IPS-NIHi7 (cell line): ENCODE results near the gene NDRG3.
A peak's percentile ranks its signal among the peaks of the same experiment; 100 is the strongest.
"Not testable (repeated sequence)": the region's sequence is repeated elsewhere in the genome, so short reads cannot be mapped to it uniquely, and the experiment has no call there.

Source experiments
- DNase-seq: peaks from one replicate; pipeline ENCODE4 v3.0.0; 2012; ENCODE audit warnings: mixed read lengths; ENCODE audit errors: extremely low spot score

Gene NDRG3

DNA sequence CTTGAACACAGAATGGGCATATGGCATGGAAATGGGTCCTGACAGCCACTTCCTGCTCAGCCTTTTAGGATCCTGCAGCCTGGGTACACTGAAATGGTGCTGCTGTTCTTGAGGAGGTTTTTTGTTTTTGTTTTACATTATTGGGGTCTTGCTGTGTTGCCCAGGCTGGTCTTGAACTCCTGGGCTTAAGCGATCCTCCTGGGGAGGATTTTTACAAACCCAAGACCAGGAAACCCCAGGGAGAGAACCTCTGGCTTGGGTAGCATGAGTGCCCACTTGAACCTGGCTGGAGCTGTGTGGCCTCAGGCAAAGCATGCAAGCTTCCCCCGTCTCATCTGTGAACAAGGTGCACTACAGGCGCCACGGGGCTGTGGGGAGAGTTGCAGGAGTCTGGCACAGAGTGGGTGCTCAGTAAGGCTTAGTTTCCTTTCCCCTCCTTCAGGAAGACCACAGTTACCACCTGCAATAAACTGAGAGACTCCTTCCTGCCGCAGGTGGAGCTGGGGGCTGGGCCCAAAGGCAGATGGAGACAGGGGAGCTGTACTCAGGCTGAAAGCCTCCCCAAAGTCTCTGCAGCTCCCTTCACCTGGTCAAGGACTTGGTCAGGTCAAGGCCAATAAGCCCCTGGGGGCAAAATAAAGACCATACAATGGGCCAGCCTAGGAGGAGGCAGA is 101.7 kb downstream of the NDRG3 start:
- DNase-seq = no peak

DNA sequence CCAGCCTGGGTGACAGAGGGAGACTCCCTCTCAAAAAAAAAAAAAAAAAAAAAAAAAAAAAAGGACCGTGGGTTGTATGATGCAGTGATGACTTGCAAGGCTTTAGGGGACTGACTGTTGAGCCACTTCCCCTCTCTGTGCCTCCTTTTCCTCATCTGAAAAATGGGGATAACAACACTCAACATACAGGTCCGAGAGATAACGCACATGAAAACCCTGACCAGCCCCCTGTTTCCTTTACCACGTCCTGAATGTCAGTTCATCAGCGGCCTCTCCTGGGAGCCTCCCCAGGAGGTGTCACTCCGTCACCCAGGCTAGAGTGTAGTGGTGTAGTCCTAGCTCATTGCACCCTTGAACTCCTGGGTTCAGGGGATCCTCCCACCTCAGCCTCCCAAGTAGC is 103.8 kb downstream of the NDRG3 start:
- DNase-seq = no peak

DNA sequence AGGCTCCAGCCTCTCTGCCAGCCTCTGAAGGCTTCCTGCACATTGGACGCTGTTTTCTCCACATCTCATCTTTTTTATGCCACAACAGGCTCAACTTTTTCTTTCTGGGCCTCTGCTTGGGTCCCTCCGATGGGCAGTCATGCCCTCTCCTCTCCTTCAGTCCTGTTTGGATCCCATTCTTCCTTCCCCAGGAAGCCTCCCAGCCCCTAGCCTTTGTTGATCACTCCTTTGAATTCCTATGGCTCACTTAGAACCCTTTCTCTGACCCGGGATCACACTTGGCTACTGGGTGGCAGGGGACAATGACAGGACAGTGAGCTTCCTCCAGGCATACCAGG is 104.4 kb downstream of the NDRG3 start:
- no peak for DNase-seq

DNA sequence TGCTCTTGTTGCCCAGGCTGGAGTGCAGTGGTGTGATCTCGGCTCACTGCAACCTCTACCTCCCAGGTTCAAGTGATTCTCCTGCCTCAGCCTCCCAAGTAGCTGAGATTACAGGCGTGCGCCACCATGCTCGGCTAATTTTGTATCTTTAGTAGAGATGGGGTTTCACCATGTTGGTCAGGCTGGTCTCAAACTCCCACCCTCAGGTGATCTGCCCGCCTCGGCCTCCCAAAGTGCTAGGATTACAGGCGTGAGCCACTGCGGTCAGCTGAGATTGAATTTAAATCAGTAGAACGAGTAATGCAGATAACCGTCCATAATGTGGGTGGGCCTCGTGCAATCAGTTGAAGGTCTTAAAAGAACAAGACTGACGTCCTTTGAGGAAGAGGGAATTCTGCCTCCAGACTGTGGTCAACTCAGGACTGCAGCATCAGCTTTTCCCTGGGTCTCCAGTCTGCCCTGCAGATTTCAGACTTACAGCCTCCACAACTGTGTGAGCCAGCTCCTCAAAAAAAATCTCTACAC is 107.0 kb downstream of the NDRG3 start:
- DNase-seq = not testable (repeated sequence)

DNA sequence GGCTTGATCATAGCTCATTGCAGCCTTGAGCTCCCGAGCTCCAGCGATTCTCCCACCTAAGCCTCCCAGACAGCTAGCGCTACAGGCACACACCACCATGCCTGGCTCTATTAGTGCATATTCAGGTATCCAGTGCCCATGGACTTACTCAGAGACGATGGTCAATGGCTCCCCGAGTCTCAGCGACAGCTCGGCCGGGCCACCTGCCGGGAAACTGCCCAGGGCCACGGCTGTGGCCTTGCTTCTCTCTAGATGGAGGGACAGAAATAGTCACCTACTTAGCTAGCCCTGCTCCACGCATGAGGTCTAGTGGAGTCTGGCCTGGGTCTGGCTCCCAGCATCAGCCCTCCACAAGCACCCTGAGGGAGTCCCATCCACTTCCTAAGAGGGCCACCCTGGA is 111.5 kb downstream of the NDRG3 start:
- DNase-seq = no peak

DNA sequence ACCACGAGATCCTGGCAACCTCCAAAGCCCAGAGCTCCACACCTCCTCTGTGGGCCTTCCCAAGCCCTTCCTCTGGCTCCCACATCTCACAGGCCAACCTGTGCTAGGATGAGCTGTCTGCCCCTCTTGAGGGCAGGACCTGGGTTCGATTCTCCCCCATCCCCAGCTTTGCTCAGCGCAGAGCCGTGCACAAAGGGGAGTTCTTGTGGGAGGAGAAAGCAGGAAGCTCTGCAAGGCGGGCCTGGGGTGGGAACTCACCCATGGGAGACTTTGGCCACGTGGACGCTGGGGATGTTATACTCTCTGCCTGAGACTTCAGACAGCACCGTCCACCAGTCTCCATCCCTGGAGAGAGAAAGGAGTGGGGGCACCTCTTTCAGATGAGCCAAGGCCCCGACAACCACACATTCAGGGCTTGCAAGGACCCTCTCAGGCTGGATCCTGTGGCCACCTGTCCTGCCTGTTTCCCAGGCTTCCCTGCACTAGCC is 112.6 kb downstream of the NDRG3 start:
- DNase-seq = no peak

DNA sequence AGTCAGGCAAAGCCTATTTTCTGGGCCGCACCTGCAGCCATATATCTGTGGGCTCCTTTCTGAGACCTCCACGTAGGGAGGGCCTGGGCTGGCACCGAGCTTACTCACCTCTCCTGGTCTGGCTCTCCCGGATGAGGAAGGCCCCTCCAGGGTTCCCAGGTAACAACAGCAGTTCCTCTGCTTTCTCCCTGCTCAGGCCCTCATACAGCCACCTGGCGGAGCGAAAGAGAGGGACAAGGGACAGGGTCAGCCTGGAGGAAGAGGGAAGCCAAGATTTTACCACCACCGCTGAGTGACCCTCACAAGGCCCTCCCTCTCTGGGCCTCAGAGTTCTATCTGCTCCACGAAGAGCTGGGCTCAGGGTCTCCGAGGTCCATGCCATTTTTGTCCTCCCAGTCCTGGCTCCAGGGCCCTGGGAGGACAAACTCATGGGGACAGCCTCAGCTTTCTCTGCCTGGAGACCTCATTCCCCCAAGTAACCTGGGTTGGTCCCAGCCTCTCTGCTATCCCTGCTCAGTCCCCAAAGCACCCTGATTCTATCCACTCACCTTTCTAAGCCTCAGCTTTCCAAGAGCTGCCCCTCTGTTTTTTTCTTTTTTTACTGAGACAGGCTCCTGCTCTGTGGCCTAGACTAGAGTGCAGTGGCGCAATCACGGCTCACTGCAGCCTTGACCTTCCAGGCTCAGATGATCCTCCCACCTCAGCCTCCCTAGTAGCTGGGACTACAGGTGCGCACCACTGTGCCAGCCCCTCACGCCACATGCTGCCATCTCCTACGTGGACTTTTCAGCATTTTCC is 113.2 kb downstream of the NDRG3 start:
- DNase-seq = peak; percentile 77

DNA sequence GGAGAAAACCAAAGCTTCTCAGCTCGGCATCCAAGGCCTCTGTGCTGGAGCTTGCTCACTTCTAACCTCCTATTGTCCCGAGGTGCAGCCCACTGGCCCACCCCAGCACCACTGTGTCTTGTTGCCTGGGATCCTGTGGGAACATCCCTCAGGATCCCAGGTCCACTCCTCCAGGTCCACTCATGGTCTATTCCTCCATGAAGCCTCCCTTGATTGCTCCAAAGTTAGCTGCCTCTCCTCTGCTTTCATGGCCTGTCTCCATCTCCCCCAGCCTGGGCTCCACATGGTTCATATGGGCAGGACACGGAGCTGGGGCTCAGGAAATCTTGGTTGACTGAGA is 113.8 kb downstream of the NDRG3 start:
- no peak for DNase-seq

DNA sequence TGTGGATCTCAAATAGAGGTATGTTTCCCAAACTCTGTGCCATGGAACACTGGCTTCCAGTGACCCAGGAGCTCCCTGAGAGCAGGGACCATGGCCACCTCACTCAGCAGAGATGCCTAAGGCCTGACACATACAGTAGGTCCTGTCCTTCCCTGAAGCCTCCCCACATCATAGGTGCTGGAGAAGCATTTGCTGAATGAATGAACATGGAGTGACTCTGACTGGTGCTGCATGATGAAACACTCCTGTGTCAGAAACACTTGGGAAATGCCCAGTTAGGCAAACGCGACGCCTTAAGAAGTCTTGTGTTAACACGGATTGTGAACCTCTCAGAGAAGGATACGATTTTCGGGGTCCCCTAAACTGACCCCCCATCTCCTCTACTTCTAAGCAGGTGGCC is 114.2 kb downstream of the NDRG3 start:
- no peak for DNase-seq

DNA sequence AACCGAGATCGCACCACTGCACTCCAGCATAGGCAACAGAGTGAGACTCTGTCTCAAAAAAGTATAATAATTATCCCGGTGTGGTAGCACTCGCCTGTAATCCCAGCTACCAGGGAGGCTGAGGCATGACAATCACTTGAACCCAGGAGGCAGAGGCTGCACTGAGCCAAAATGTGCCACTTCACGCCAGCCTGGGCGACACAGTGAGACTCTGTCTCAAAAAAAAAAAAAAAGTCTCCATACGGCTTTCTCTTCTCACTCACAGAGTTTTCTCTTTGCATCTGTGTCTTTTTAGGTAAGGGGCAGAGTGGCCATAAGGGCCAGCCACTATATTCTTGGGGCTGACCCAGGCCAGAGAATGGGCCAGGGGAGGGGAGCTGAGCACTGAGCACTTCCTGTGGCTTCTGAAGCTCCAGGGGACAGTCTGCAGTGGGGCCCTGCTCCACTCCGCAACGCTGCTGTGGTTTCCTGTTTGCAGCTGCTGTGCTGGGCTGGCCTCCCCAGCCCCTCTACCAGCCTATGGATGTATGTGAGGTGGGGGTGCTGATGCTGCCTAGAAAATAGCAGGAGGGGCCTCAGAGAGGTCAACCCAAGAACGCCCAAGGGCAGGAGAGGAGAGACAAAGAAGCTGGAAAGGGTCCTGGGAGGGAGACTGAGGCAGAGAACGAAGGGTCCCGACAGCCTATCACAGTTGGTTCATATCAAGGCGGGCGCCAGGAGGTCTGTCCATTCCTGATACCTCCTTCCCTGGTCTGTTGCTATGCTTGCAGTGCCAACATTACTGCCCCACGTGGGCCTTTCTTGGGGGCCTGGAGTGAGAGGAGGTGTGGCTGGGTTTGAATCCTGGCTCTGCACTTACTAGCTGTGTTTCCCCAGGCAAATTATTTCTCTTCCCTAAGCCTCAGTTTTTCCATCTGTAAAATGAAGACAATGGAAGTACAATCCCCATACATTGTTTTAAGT is 115.9 kb downstream of the NDRG3 start:
- no peak for DNase-seq

DNA sequence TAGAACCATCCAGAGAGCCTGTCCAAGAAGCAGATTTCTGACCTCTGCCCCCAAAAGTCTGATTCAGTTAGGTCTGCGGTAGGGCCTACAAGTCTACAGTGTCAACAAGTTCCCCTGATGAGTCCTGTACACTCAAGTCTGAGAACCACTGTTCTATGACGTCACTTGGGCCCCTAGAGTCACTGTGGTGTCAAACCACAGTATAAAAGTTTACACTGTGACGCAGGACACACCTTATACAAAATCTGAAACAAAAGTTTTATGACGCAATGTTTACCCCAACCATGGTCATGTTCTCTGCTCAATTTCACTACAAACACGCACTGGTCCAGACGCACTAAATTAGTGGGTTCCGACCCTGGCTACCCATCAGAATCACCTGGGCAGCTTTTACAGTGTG is 117.8 kb downstream of the NDRG3 start:
- DNase-seq = no peak

DNA sequence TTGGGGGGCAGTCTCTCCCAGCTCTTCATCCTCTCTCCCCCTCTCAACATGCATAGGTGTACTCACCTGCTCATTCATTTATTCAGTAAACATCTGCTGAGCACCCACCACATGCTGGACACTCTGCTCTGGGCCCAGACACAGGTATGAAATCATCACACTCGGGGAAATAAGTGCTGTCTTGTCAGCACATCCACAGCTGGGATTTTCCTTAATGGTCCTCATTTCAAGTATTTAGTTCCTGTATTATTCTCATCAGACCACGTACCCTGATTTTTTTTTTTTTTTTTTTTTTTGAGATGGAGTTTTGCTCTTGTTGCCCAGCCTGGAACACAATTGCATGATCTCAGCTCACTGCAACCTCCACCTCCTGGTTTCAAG is 121.0 kb downstream of the NDRG3 start:
- DNase-seq = no peak

DNA sequence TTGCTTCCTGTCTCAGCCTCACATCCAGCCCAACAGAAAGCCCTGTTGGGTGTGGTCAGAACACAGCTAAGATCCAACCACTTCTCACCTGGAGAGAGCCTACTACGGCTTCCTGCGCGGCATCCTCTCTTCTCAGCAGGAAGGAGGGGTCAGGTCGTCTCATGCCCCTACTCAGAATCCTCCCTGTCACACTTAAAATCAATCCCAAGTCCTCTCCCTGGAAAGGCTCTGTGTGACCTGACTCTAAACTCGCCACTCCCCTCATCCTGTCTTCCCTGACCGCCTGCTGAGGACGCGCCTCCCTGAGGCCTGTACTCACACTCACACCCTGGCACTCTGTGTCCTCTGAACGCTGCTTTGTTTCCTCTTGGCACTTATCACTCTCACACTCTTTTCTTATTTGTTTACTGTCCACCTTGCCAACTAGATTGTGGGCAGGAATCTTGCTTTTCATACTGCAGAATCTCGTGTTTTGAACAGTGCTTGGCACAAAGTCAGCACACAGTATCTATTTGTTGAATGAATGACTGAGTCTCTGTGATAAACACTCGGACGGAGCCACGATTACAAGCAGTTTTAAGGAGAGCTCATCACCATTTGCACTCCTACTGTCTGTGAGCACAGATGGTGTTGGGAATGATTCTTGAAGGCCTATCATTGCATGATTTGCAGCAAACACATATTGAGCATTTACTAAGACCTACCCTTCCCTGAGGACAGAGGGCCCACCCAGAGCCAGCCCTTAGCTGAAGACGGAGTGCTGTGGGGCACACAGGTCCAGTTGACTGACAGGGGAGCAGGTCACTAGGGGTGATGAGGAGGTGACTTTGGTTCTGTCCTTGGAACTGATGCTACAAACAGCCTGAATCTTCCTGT is 121.6 kb downstream of the NDRG3 start:
- DNase-seq = peak; percentile 30

DNA sequence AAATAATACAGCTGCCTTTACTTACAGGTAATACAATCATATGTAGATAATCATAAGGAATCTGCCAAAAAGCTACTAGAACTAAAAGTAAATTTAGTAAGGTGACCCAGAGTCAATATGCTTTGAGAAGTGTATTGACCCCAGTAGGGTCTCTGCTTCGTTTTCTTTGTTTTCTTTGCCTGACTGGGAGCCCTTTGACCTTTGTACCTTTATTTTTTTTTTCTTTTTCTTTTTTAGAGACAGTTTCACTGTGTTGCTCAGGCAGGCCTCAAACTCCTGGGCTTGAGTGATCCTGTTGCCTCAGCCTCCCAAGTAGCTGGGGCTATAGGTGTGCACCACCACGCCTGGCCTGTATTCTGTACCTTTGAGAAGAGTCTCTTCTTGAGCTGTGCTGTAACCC is 122.4 kb downstream of the NDRG3 start:
- DNase-seq = no peak

DNA sequence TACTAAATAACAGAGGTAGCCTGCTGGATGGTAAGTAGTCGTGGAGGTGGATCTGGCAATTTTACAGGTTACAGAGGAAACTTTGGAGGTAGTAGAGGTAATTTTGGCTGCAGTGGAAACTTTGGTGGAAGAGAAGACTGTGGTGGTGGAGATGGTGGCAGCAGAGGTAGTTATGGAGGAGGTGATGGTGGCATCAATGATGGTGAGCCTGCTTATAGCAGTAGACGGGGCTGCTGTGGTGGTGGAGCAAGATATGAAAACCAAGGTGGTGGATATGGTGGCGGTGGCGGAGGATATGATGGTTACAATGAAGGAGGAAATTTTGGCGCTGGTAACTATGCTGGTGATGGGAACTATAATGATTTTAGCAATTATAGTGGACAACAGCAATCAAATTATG is 125.0 kb downstream of the NDRG3 start:
- DNase-seq = no peak

DNA sequence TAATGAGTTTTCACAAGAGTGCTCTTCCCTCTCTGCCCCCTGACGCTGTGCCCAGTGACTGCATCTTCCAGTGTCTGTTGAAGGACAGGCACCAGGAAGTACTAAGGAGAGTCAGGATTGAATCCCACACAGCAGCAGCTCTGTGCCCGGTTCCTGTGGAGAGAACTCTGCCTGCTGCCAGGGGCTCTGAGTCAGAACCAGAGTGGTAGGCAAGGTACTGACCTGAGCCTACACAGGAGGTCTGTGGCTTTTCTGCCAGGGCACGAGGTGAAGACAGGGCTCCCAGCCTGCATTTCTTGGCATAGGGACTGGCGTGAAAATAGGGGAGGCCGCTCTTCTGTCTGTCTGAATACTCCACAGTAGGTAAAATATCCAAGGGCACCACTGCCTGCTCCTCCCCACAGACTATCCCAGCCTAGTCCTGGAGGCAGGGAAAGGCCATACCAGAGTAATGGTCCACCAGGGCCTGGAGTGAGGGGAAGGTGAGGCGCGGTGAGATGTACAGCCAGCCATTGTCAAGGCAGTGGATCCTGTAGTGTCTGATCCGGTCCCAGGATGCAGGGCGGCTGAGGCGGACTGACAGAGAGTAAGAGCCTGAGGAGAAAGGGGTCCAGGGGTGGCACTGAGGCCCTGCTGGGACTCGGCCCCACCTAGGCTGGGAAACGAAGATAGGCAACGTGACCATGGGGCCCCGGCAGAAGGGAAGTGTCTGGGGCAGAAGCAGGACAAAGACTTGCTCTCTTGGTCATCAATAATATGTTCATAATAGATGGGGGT is 130.9 kb downstream of the NDRG3 start:
- DNase-seq = no peak

DNA sequence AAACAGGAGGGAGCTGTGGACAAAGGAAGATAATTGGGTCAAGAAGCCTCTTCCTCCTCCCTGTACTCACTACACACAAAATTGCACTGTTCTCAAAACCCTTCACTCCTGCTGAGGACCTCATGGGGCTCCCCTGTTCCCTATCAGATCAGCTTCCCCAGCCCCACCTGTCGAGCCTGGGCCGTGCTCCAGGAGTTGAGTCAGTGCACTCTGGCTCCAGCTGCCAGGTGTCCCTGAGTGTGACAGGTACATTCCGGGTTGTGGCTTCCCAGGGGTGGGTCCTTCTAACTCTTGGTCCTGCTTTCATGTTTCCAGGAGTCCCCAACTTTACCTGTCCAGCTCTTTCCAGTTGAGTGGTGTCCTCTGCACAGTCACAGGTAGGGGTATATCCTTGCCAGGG is 131.9 kb downstream of the NDRG3 start:
- no peak for DNase-seq

DNA sequence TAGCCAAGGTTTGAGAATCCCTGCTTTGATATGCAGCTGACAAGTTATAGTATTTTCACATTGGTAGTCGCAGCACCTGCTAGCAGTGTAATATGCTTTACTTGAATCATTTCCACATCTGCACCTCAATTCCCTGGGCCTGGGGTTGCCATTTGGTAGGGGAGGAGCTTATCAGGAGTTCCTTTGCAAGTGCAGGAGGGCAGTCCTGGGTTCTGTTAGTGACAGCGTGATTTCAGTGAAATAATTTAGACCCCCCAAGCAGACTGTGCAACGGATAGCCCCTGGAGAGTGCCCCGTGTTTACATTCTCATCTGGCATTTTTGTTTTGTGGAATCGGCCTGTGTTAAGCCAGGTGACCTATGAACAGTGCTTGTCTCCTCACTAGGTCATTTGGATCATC is 134.3 kb downstream of the NDRG3 start:
- DNase-seq = no peak

DNA sequence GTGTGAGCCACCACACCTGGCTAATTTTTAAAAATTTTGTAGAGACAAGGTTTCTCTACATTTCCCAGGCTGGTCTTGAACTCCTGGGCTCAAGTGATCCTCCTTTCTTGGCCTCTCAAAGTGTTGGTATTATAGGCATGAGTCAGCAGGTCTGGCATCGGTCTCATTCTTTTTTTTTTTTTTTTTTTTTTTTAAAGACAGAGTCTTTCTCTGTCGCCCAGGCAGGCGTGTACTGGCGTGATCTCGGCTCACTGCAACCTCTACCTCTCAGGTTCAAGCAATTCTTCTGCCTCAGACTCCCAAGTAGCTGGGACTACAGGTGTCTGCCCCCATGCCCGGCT is 137.5 kb downstream of the NDRG3 start:
- DNase-seq = not testable (repeated sequence)

DNA sequence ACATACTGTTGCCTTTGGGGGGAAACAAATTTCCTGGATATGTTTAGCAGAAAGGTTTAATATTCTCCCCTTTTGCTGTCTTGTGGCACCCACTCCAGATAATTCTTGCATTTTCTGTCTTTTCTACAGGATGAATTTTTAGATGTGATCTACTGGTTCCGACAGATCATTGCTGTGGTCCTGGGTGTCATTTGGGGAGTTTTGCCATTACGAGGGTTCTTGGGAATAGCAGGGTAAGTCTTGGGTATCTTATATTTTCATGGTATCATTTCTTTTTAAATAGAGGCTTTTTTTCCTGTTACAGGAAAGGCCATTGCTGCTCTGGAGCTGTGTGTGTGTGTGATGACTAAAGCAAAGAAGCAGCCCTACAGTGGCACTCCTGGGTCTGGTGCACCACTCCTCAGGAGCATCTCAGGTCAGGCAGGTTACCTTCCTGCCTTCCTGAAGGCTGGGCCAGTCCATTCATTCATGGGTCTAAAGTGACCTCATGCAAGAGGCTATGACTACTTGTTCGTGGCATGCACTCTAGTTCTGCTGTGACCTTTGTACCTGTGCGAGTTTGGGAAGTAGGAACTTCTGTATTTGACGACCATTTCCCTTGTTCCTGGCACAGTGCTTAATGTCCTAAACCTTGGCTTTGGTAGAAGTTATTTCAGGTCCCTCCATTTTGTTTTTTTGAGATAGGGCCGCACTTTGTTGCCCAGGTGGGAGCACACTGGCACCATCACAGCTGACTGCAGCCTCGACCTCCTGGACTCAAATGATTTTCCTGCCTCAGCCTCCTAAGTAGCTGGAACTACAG is 138.1 kb downstream of the NDRG3 start:
- no peak for DNase-seq
